Uterus (tissue), 4 donors: ENCODE data around the gene DUOX2. TPM values are rescaled to one million over a fixed set of nuclear protein-coding genes. Genes with fewer than 3 reads are reported as not detected.
"Not testable (repeated sequence)": the region's sequence is repeated elsewhere in the genome, so short reads cannot be mapped to it uniquely, and the experiment has no call there.

Experiments
- DNase-seq, 2 donors: peaks; one replicate each; pipeline ENCODE4 v3.0.0-alpha.2; 2019 to 2020
- H3K27ac ChIP-seq, 2 donors: fragments of 200-600 bp; sonication (generic); 1 replicate in 1 of 2; 2 replicates in 1 of 2; pipeline ENCODE4 v1.5.1; 2016 to 2018
- H3K27me3 ChIP-seq, 2 donors: fragments of 200-600 bp; sonication (generic); one replicate each; pipeline ENCODE4 v1.5.1; 2018 to 2019; ENCODE audit warnings: control low read depth in 1 of 2
- H3K36me3 ChIP-seq, 2 donors: fragments of 200-600 bp; sonication (generic); one replicate each; pipeline ENCODE4 v1.5.1; 2019; ENCODE audit warnings: control low read depth in 1 of 2
- H3K4me1 ChIP-seq, 2 donors: fragments of 200-600 bp; sonication (generic); one replicate each; pipeline ENCODE4 v1.5.1; 2018 to 2019; ENCODE audit warnings: control low read depth in 1 of 2
- H3K4me3 ChIP-seq, 2 donors: fragments of 200-600 bp; sonication (generic); 1 replicate in 1 of 2; 2 replicates in 1 of 2; pipeline ENCODE4 v1.5.1; 2018 to 2019; ENCODE audit warnings: mild to moderate bottlenecking in 1 of 2
- H3K9me3 ChIP-seq, 2 donors: fragments of 200-600 bp; sonication (generic); one replicate each; pipeline ENCODE4 v1.5.1; 2019; ENCODE audit warnings: control low read depth in 1 of 2
- CTCF ChIP-seq, 4 experiments: fragments of 200-600 bp in 2 of 4; fragments of 450-650 bp in 2 of 4; sonication (generic) in 2 of 4; IDR thresholded peaks; one replicate each; pipeline ENCODE4 v1.5.1; 2016 to 2019; ENCODE audit warnings: antibody characterized with exemption in 4 of 4, mild to moderate bottlenecking in 2 of 4, moderate library complexity in 1 of 4
- POLR2A ChIP-seq, 2 donors: fragments of 450-650 bp; IDR thresholded peaks; one replicate each; pipeline ENCODE4 v1.6.1; 2016; ENCODE audit warnings: antibody characterized with exemption in 2 of 2, mild to moderate bottlenecking in 1 of 2, moderate library complexity in 1 of 2
- intact Hi-C: fragments of 100-400 bp; cut with DNase I; formaldehyde crosslinking; loops from one replicate; pipeline ENCODE4 v1.15.1; 2023; ENCODE audit warnings: low total_unique reads
- total RNA-seq, 4 donors: library from RNA; depleted of rRNA in 3 of 4; stranded (reverse); fragments of >200 nt in 3 of 4; gene quantifications; one replicate each; pipeline versions ENCODE4 v1.1.0 to v1.2.4, GENCODE V29; 2014 to 2023
- donor health status: DM: yes; HTN: yes; CAD: no.

Gene DUOX2
- total RNA-seq, 4 donors from 2014 or later: under 0.01 to 0.70 (median under 0.01) TPM; not detected in 1

GRCh38 chr15:45087513-45087912, 26.5 kb downstream of the DUOX2 start:
- intact Hi-C loops: no loop called here
- no peak overlapping the region for H3K27ac ChIP-seq
- H3K27me3 ChIP-seq: no peaks in the 10 kb centered on the region
- no peak overlapping the region for H3K4me3 ChIP-seq
- TF ChIP-seq POLR2A (IDR thresholded peaks at IDR 0.05): no peak
- no peak for TF ChIP-seq CTCF (IDR thresholded peaks at IDR 0.05)
- H3K36me3 ChIP-seq: no peaks in the 10 kb centered on the region
- H3K4me1 ChIP-seq: no peaks in the 10 kb centered on the region
- DNase-seq: no peak
- no peaks in the 10 kb centered on the region for H3K9me3 ChIP-seq

- H3K4me3 ChIP-seq: no peak overlapping the region
- H3K27ac ChIP-seq: no peak overlapping the region
- intact Hi-C loops: no loop called here
- TF ChIP-seq POLR2A (IDR thresholded peaks at IDR 0.05) (no peak), CTCF (IDR thresholded peaks at IDR 0.05) (no peak)
- no peaks in the 10 kb centered on the region for H3K36me3 ChIP-seq
- H3K27me3 ChIP-seq: no peaks in the 10 kb centered on the region
- DNase-seq: no peak
- no peaks in the 10 kb centered on the region for H3K4me1 ChIP-seq
- no peaks in the 10 kb centered on the region for H3K9me3 ChIP-seq
These were observed 29.8 kb downstream of the DUOX2 start for GRCh38 chr15:45084163-45084562.

GRCh38 chr15:45083223-45083622, 30.7 kb downstream of the DUOX2 start:
- H3K9me3 ChIP-seq: no peaks in the 10 kb centered on the region
- no peaks in the 10 kb centered on the region for H3K36me3 ChIP-seq
- H3K27ac ChIP-seq: no peak overlapping the region
- no peaks in the 10 kb centered on the region for H3K4me1 ChIP-seq
- DNase-seq: no peak
- H3K27me3 ChIP-seq: no peaks in the 10 kb centered on the region
- H3K4me3 ChIP-seq: no peak overlapping the region
- intact Hi-C loops: no loop called here
- TF ChIP-seq CTCF (IDR thresholded peaks at IDR 0.05) (no peak), POLR2A (IDR thresholded peaks at IDR 0.05) (no peak)

- intact Hi-C loops, H3K4me1 ChIP-seq, H3K36me3 ChIP-seq, H3K4me3 ChIP-seq, DNase-seq, H3K9me3 ChIP-seq, H3K27ac ChIP-seq, H3K27me3 ChIP-seq: not testable (repeated sequence)
These were observed 31.6 kb downstream of the DUOX2 start for GRCh38 chr15:45082412-45082811.

- H3K4me1 ChIP-seq, H3K36me3 ChIP-seq, H3K27ac ChIP-seq, intact Hi-C loops, H3K9me3 ChIP-seq, DNase-seq, H3K27me3 ChIP-seq, H3K4me3 ChIP-seq: not testable (repeated sequence)
These were observed 33.4 kb downstream of the DUOX2 start for GRCh38 chr15:45080593-45080992.

- H3K4me3 ChIP-seq, H3K27me3 ChIP-seq, intact Hi-C loops, DNase-seq, H3K9me3 ChIP-seq, H3K4me1 ChIP-seq, H3K36me3 ChIP-seq, H3K27ac ChIP-seq: not testable (repeated sequence)
These were observed 34.2 kb downstream of the DUOX2 start for GRCh38 chr15:45079628-45080246.

- H3K36me3 ChIP-seq, intact Hi-C loops, H3K27ac ChIP-seq, H3K4me1 ChIP-seq, H3K4me3 ChIP-seq, DNase-seq, H3K9me3 ChIP-seq, H3K27me3 ChIP-seq: not testable (repeated sequence)
These were observed 34.8 kb downstream of the DUOX2 start for GRCh38 chr15:45079201-45079600.

GRCh38 chr15:45077391-45077790, 36.6 kb downstream of the DUOX2 start:
- H3K4me1 ChIP-seq, intact Hi-C loops, H3K36me3 ChIP-seq, H3K9me3 ChIP-seq, DNase-seq, H3K4me3 ChIP-seq, H3K27me3 ChIP-seq, H3K27ac ChIP-seq: not testable (repeated sequence)

- H3K36me3 ChIP-seq, H3K9me3 ChIP-seq, H3K4me1 ChIP-seq, intact Hi-C loops, DNase-seq, H3K4me3 ChIP-seq, H3K27me3 ChIP-seq, H3K27ac ChIP-seq: not testable (repeated sequence)
These were observed 38.3 kb downstream of the DUOX2 start for GRCh38 chr15:45075440-45076320.

- DNase-seq, intact Hi-C loops, H3K27ac ChIP-seq, H3K9me3 ChIP-seq, H3K4me3 ChIP-seq, H3K36me3 ChIP-seq, H3K27me3 ChIP-seq, H3K4me1 ChIP-seq: not testable (repeated sequence)
These were observed 40.4 kb downstream of the DUOX2 start for GRCh38 chr15:45073602-45074001.
